Right hindlimb (tissue), 1 donor: Measurements from ENCODE around the gene SLCO2A1.

ENCODE experiments used
- DNase-seq: peaks from one replicate; pipeline ENCODE4 v3.0.0-alpha.2; 2018

SLCO2A1 gene

GRCh38 chr3:133894353-133895207 lies 135.1 kb downstream of the SLCO2A1 start:
- no peak for DNase-seq

- no peak for DNase-seq
Measured at GRCh38 chr3:133893683-133894352, 135.9 kb downstream of the SLCO2A1 start.

- no peak for DNase-seq
Measured at GRCh38 chr3:133892541-133893231, 137.0 kb downstream of the SLCO2A1 start.

GRCh38 chr3:133891662-133892378 lies 137.9 kb downstream of the SLCO2A1 start:
- DNase-seq = no peak

GRCh38 chr3:133890972-133891644 lies 138.6 kb downstream of the SLCO2A1 start:
- no peak for DNase-seq

- no peak for DNase-seq
Measured at GRCh38 chr3:133890037-133890436, 139.7 kb downstream of the SLCO2A1 start.

GRCh38 chr3:133888726-133889340 lies 140.9 kb downstream of the SLCO2A1 start:
- no peak for DNase-seq

GRCh38 chr3:133887803-133888703 lies 141.7 kb downstream of the SLCO2A1 start:
- no peak for DNase-seq

- no peak for DNase-seq
Measured at GRCh38 chr3:133887074-133887802, 142.5 kb downstream of the SLCO2A1 start.

- no peak for DNase-seq
Measured at GRCh38 chr3:133886031-133886722, 143.5 kb downstream of the SLCO2A1 start.

- DNase-seq = no peak
Measured at GRCh38 chr3:133884887-133885711, 144.6 kb downstream of the SLCO2A1 start.

- DNase-seq = no peak
Measured at GRCh38 chr3:133884054-133884886, 145.5 kb downstream of the SLCO2A1 start.

- DNase-seq = no peak
Measured at GRCh38 chr3:133883641-133884040, 146.1 kb downstream of the SLCO2A1 start.

GRCh38 chr3:133882986-133883586 lies 146.6 kb downstream of the SLCO2A1 start:
- no peak for DNase-seq

- DNase-seq = no peak
Measured at GRCh38 chr3:133881939-133882825, 147.5 kb downstream of the SLCO2A1 start.

GRCh38 chr3:133881492-133881891 lies 148.2 kb downstream of the SLCO2A1 start:
- DNase-seq = no peak
